Activated B cell treated with CpG ODN at 0.5 μM for 24 hours (primary cell): ENCODE results near the gene SCN2B. TPM values are rescaled to one million over a fixed set of nuclear protein-coding genes. Genes with fewer than 3 reads are reported as not detected.

Experiments used
- ATAC-seq: fragments of 200-7000 bp; cut with Tn5 transposase; one replicate; pipeline ENCODE4 v1.10.0; 2021; ENCODE audit warnings: low read depth, mild to moderate bottlenecking, moderate library complexity
- CTCF ChIA-PET: fragments of 350-600 bp; sonication (Branson Sonifier 250); formaldehyde crosslinking; loops from one replicate; lab custom pipeline; 2021; ENCODE audit warnings: antibody characterized with exemption; lab: Charles Lee
- POLR2A ChIA-PET: fragments of 350-600 bp; sonication (Branson Sonifier 250); formaldehyde crosslinking; loops from one replicate; lab custom pipeline; 2021; ENCODE audit warnings: antibody characterized with exemption; lab: Charles Lee
- DNase-seq: peaks from one replicate; pipeline ENCODE4 v3.0.0; 2022
- H3K27ac Mint-ChIP-seq: one replicate; pipeline ENCODE4 v1.8.0; 2020; ENCODE audit warnings: mixed read lengths
- H3K27me3 Mint-ChIP-seq: one replicate; pipeline ENCODE4 v1.8.0; 2021; ENCODE audit warnings: mixed read lengths
- H3K36me3 Mint-ChIP-seq: one replicate; pipeline ENCODE4 v1.8.0; 2021; ENCODE audit warnings: low read depth, mixed read lengths
- H3K4me1 Mint-ChIP-seq: one replicate; pipeline ENCODE4 v1.8.0; 2021; ENCODE audit warnings: mixed read lengths
- H3K4me3 Mint-ChIP-seq: one replicate; pipeline ENCODE4 v1.8.0; 2020; ENCODE audit warnings: mild to moderate bottlenecking, mixed read lengths
- H3K9me3 Mint-ChIP-seq: one replicate; pipeline ENCODE4 v1.8.0; 2020; ENCODE audit warnings: mixed read lengths
- intact Hi-C: fragments of 100-400 bp; cut with micrococcal nuclease; formaldehyde crosslinking; loops from one replicate; pipeline ENCODE4 v1.15.1; 2024
- total RNA-seq: library from RNA; stranded (reverse); gene quantifications from 2 replicates; pipeline ENCODE4 v1.2.3, GENCODE V29; 2022
- TF ChIP-seq, protein P1 (sequence below): fragments of 200-600 bp; IDR thresholded peaks from one replicate; pipeline ENCODE4 v1.8.0; 2022; ENCODE audit warnings: antibody characterized with exemption, mild to moderate bottlenecking

SCN2B gene
- total RNA-seq, 1 donor from 2014 or later: not detected

- Mint-ChIP-seq H3K4me3 (no peak overlapping the region), H3K27ac (no peak overlapping the region), H3K27me3 (peaks cover 27% of the 10 kb centered on the region), H3K36me3 (no peaks in the 10 kb centered on the region), H3K9me3 (no peaks in the 10 kb centered on the region), H3K4me1 (no peaks in the 10 kb centered on the region)
- CTCF ChIA-PET: no interaction called here
- no peak for ATAC-seq
- POLR2A ChIA-PET: interaction anchor here (0.5 kb wide), 1 partner anchor 51 kb away, joined by 3 read pairs; no protein-coding TSS in a partner anchor
- TF ChIP-seq, protein P1, sequence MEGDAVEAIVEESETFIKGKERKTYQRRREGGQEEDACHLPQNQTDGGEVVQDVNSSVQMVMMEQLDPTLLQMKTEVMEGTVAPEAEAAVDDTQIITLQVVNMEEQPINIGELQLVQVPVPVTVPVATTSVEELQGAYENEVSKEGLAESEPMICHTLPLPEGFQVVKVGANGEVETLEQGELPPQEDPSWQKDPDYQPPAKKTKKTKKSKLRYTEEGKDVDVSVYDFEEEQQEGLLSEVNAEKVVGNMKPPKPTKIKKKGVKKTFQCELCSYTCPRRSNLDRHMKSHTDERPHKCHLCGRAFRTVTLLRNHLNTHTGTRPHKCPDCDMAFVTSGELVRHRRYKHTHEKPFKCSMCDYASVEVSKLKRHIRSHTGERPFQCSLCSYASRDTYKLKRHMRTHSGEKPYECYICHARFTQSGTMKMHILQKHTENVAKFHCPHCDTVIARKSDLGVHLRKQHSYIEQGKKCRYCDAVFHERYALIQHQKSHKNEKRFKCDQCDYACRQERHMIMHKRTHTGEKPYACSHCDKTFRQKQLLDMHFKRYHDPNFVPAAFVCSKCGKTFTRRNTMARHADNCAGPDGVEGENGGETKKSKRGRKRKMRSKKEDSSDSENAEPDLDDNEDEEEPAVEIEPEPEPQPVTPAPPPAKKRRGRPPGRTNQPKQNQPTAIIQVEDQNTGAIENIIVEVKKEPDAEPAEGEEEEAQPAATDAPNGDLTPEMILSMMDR: no peak
- DNase-seq: no peak
- intact Hi-C loops: no loop called here
Observed at GRCh38 chr11:118133816-118134215, 42.6 kb downstream of the SCN2B start.

GRCh38 chr11:118132385-118133151, 43.9 kb downstream of the SCN2B start:
- TF ChIP-seq, protein P1: no peak
- Mint-ChIP-seq H3K4me3 (no peak overlapping the region), H3K36me3 (no peaks in the 10 kb centered on the region), H3K27me3 (peaks cover 22% of the 10 kb centered on the region), H3K4me1 (no peaks in the 10 kb centered on the region), H3K9me3 (no peaks in the 10 kb centered on the region), H3K27ac (no peak overlapping the region)
- DNase-seq (no peak), ATAC-seq (no peak)
- intact Hi-C loops: no loop called here
- ChIA-PET CTCF (no interaction called here), POLR2A (no interaction called here)

DNA sequence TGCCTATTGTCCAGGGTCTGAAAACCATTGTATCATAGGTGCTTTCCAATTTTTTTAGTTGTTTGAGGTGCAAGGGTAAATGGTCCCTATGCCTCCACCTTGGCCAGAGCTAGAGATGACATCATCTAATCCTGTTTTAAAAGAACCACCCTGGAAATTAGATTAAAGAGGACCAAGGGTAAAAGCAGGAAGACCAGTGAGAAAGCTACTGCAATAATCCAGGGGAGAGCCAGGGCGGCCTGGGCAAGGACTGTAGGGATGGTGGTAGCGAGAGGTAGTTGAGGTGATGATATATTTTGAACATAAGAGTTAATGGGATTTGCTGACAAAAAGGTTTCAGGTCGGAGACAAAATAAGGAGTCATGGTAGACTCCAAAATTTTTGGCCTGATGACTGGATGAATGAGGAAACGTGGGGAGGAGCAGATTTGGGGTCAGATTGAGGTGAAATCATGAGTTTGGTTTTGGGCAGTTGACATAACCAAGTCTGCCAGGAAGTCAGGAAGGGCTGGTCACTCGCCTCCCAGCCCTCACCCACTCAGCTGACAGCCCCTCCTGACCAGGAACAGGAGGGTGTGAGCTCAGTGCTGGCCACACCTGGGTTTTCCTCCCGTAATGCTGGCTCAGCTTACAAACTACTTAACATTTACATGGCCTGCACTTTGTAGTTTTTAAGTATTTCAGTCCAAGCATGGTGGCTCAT, 46.8 kb downstream of the SCN2B start:
- H3K27me3 Mint-ChIP-seq: peaks cover 17% of the 10 kb centered on the region
- ATAC-seq: no peak
- ChIA-PET CTCF (no interaction called here), POLR2A (interaction anchor here (0.6 kb wide), 1 partner anchor 539 kb away, joined by 3 read pairs; no protein-coding TSS in a partner anchor)
- H3K9me3 Mint-ChIP-seq: no peaks in the 10 kb centered on the region
- H3K4me1 Mint-ChIP-seq: no peaks in the 10 kb centered on the region
- no peak for DNase-seq
- TF ChIP-seq, protein P1: no peak
- H3K36me3 Mint-ChIP-seq: no peaks in the 10 kb centered on the region
- no peak overlapping the region for H3K4me3 Mint-ChIP-seq
- no peak overlapping the region for H3K27ac Mint-ChIP-seq
- intact Hi-C loops: no loop called here

DNA sequence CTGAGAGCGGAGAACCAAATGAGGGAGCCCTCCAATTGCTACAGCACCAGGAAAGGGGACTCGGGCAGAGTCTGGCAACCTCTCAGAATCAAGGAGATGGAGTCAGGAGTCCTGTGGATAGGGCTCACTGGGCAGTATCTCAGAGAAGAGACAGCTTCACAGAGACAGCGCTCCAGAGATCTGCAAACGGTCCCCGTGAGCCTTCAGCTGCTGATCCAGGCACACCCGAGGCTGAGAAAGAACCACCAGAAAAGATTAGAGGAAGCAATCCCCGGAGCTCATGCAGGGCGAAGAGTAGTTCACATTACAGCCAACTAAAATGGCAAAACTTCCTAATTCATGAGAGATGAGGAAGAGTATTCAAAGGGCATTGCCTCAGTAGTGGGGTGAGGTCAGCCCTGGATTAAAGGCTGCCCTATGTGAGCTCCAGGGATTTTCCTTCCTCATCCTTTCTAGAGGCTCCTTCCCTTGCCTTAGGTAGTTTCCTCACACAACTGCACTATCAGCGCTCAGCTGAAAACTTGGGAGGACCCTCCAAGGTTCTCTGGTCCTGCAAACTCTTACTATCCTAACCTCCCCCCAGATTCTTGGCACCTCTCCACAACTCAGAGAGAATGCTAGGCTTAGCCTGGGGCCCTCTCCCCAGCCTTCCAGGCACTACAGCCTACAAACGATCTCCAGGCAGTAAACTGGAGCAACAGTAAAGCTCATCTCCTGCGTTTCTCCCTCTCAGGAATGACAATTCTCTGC, 47.5 kb downstream of the SCN2B start:
- TF ChIP-seq, protein P1: no peak
- DNase-seq (no peak), ATAC-seq (no peak)
- intact Hi-C loops: no loop called here
- ChIA-PET POLR2A (interaction anchor here (0.6 kb wide), 1 partner anchor 539 kb away, joined by 3 read pairs; no protein-coding TSS in a partner anchor), CTCF (no interaction called here)
- H3K4me3 Mint-ChIP-seq: no peak overlapping the region
- no peaks in the 10 kb centered on the region for H3K4me1 Mint-ChIP-seq
- no peaks in the 10 kb centered on the region for H3K9me3 Mint-ChIP-seq
- peaks cover 14% of the 10 kb centered on the region for H3K27me3 Mint-ChIP-seq
- no peaks in the 10 kb centered on the region for H3K36me3 Mint-ChIP-seq
- no peak overlapping the region for H3K27ac Mint-ChIP-seq
